Gastrocnemius medialis (tissue), 4 donors: ENCODE measurements around the gene CASS4.

Experiments
- CTCF ChIP-seq, 5 experiments: fragments of 450-650 bp in 3 of 5; fragments of 200-600 bp in 2 of 5; sonication (generic) in 2 of 5; IDR thresholded peaks in 4 of 5; conservative IDR thresholded peaks in 1 of 5; 1 replicate in 4 of 5; 2 replicates in 1 of 5; pipeline ENCODE4 v1.5.1; 2016 to 2019; ENCODE audit warnings: antibody characterized with exemption in 5 of 5, mild to moderate bottlenecking in 3 of 5, moderate library complexity in 3 of 5
- POLR2A ChIP-seq, 2 donors: fragments of 450-650 bp; IDR thresholded peaks; one replicate each; pipeline ENCODE4 v1.6.1; 2017; ENCODE audit warnings: antibody characterized with exemption in 2 of 2, mild to moderate bottlenecking in 2 of 2, moderate library complexity in 2 of 2

GRCh38 chr20:56422076-56422823, 10.2 kb downstream of the CASS4 start:
- no peak for TF ChIP-seq CTCF (IDR thresholded peaks at IDR 0.05 in 4 of 5, conservative IDR thresholded peaks at IDR 0.05 in 1 of 5)
- TF ChIP-seq POLR2A (IDR thresholded peaks at IDR 0.05), result no peak
